GM12878 (cell line): ENCODE results near the gene TNRC6C. TPM values are rescaled to one million over a fixed set of nuclear protein-coding genes. Genes with fewer than 3 reads are reported as not detected.

Experiments used
- ATF7 ChIP-seq: fragments of 450-650 bp; IDR thresholded peaks from 2 replicates; pipeline ENCODE4 v1.6.1; 2016; ENCODE audit warnings: low read depth, mild to moderate bottlenecking
- BRCA1 ChIP-seq: IDR thresholded peaks from 2 replicates; pipeline ENCODE4 v1.6.1; 2011; ENCODE audit warnings: low read depth, low read length, improper control_type of control experiment
- EED ChIP-seq: sonication (generic); IDR thresholded peaks from 2 replicates; pipeline ENCODE4 v1.6.1; 2016; ENCODE audit warnings: antibody characterized with exemption, low read depth
- ETV6 ChIP-seq, 2 experiments: fragments of 450-650 bp in 1 of 2; IDR thresholded peaks in 1 of 2; conservative IDR thresholded peaks in 1 of 2; 2 replicates each; pipeline ENCODE4 v1.6.1; 2014; ENCODE audit warnings: antibody characterized with exemption in 1 of 2, borderline replicate concordance in 1 of 2, low read depth in 1 of 2, mild to moderate bottlenecking in 1 of 2, moderate library complexity in 1 of 2
- NFYB ChIP-seq: IDR thresholded peaks from 2 replicates; pipeline ENCODE4 v1.6.1; 2011; ENCODE audit warnings: low read depth, mild to moderate bottlenecking, low read length, improper control_type of control experiment, moderate library complexity; ENCODE audit not compliant: insufficient read depth
- TARDBP ChIP-seq: IDR thresholded peaks from 2 replicates; pipeline ENCODE4 v1.6.1; 2016; ENCODE audit warnings: borderline replicate concordance
- TCF7 ChIP-seq: IDR thresholded peaks from 2 replicates; pipeline ENCODE4 v1.6.1; 2014; ENCODE audit warnings: antibody characterized with exemption, borderline replicate concordance
- ZBTB40 ChIP-seq: fragments of 450-650 bp; IDR thresholded peaks from 2 replicates; pipeline ENCODE4 v1.6.1; 2016; ENCODE audit warnings: mild to moderate bottlenecking, moderate library complexity, borderline replicate concordance
- ZNF384 ChIP-seq: IDR thresholded peaks from 2 replicates; pipeline ENCODE4 v1.6.1; 2012; ENCODE audit warnings: low read depth, mild to moderate bottlenecking, low read length, improper control_type of control experiment, borderline replicate concordance
- ZSCAN29 ChIP-seq: fragments of 450-650 bp; IDR thresholded peaks from 2 replicates; pipeline ENCODE4 v1.6.1; 2017; ENCODE audit warnings: mild to moderate bottlenecking, moderate library complexity
- polyA plus RNA-seq, 11 experiments: library from polyadenylated mRNA; depleted of rRNA in 4 of 11; unstranded in 6 of 11; stranded (reverse) in 5 of 11; fragments of >200 nt; fragmentation: Nextera tagmentation in 4 of 11; fragmentation: Illumina TruSeq in 1 of 11; extraction: Ambion mirVana in 4 of 11; extraction: Trizol in 1 of 11; gene quantifications; 1 replicate in 1 of 11; 2 replicates in 10 of 11; pipeline versions ENCODE4 v1.2.1 to v1.2.3, GENCODE V29; 2011 to 2016; ENCODE audit warnings: inconsistent platforms in 2 of 11, missing spikeins in 2 of 11, low read depth in 1 of 11
- total RNA-seq, 4 experiments: library from RNA; depleted of rRNA in 3 of 4; stranded (reverse); fragments of >200 nt in 3 of 4; fragmentation: Illumina TruSeq in 1 of 4; extraction: Trizol in 1 of 4; gene quantifications; 2 replicates each; pipeline versions ENCODE4 v1.2.1 to v1.2.3, GENCODE V29; 2013 to 2021
- TF ChIP-seq, protein P1 (sequence below): IDR thresholded peaks from 2 replicates; pipeline ENCODE4 v1.6.1; 2011; ENCODE audit warnings: mild to moderate bottlenecking, low read depth, low read length, moderate library complexity; ENCODE audit not compliant: insufficient replicate concordance
- TF ChIP-seq, protein P2 (sequence below): IDR thresholded peaks from 2 replicates; pipeline ENCODE4 v1.6.1; 2011; ENCODE audit warnings: borderline replicate concordance, low read depth, mild to moderate bottlenecking, moderate library complexity, low read length; ENCODE audit not compliant: insufficient read depth, poor library complexity, severe bottlenecking
- TF ChIP-seq, protein P3 (sequence below): IDR thresholded peaks from 2 replicates; pipeline ENCODE4 v1.6.1; 2012; ENCODE audit warnings: improper control_type of control experiment, low read depth, low read length; ENCODE audit not compliant: insufficient replicate concordance

Gene TNRC6C
- total and polyA plus RNA-seq, 10 of the 15 experiments (the other 5 are each of a cell fraction or from before 2014, with no cell fraction given) = 0.40 to 6.1 (median 0.96) TPM

GRCh38 chr17:78128551-78129350, 170.2 kb downstream of the TNRC6C start, which contains the start of gene TMC6 (continued):
- TF ChIP-seq, protein P1, sequence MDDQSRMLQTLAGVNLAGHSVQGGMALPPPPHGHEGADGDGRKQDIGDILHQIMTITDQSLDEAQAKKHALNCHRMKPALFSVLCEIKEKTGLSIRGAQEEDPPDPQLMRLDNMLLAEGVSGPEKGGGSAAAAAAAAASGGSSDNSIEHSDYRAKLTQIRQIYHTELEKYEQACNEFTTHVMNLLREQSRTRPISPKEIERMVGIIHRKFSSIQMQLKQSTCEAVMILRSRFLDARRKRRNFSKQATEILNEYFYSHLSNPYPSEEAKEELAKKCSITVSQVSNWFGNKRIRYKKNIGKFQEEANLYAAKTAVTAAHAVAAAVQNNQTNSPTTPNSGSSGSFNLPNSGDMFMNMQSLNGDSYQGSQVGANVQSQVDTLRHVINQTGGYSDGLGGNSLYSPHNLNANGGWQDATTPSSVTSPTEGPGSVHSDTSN = no peak
- TF ChIP-seq BRCA1 (no peak), EED (peak; percentile 35; the same call in 1 of the 2 replicates), ZSCAN29 (no peak), NFYB (no peak), ZBTB40 (no peak; the same call in 1 of the 2 replicates), ATF7 (peak; percentile 47), TCF7 (no peak), ZNF384 (no peak), ETV6 (conservative IDR thresholded peaks at IDR 0.05 in 1 of 2, IDR thresholded peaks at IDR 0.05 in 1 of 2; ENCODE audit: borderline replicate concordance in 1 of 2, low read depth in 1 of 2) (no peak), TARDBP (no peak)
- TF ChIP-seq, protein P2, sequence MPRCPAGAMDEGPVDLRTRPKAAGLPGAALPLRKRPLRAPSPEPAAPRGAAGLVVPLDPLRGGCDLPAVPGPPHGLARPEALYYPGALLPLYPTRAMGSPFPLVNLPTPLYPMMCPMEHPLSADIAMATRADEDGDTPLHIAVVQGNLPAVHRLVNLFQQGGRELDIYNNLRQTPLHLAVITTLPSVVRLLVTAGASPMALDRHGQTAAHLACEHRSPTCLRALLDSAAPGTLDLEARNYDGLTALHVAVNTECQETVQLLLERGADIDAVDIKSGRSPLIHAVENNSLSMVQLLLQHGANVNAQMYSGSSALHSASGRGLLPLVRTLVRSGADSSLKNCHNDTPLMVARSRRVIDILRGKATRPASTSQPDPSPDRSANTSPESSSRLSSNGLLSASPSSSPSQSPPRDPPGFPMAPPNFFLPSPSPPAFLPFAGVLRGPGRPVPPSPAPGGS = peak; percentile 68
- TF ChIP-seq, protein P3, sequence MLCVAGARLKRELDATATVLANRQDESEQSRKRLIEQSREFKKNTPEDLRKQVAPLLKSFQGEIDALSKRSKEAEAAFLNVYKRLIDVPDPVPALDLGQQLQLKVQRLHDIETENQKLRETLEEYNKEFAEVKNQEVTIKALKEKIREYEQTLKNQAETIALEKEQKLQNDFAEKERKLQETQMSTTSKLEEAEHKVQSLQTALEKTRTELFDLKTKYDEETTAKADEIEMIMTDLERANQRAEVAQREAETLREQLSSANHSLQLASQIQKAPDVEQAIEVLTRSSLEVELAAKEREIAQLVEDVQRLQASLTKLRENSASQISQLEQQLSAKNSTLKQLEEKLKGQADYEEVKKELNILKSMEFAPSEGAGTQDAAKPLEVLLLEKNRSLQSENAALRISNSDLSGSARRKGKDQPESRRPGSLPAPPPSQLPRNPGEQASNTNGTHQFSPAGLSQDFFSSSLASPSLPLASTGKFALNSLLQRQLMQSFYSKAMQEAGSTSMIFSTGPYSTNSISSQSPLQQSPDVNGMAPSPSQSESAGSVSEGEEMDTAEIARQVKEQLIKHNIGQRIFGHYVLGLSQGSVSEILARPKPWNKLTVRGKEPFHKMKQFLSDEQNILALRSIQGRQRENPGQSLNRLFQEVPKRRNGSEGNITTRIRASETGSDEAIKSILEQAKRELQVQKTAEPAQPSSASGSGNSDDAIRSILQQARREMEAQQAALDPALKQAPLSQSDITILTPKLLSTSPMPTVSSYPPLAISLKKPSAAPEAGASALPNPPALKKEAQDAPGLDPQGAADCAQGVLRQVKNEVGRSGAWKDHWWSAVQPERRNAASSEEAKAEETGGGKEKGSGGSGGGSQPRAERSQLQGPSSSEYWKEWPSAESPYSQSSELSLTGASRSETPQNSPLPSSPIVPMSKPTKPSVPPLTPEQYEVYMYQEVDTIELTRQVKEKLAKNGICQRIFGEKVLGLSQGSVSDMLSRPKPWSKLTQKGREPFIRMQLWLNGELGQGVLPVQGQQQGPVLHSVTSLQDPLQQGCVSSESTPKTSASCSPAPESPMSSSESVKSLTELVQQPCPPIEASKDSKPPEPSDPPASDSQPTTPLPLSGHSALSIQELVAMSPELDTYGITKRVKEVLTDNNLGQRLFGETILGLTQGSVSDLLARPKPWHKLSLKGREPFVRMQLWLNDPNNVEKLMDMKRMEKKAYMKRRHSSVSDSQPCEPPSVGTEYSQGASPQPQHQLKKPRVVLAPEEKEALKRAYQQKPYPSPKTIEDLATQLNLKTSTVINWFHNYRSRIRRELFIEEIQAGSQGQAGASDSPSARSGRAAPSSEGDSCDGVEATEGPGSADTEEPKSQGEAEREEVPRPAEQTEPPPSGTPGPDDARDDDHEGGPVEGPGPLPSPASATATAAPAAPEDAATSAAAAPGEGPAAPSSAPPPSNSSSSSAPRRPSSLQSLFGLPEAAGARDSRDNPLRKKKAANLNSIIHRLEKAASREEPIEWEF = no peak
